ENCODE data around the gene SMIM13. TPM values are rescaled to one million over a fixed set of nuclear protein-coding genes. Genes with fewer than 3 reads are reported as not detected.

Gene SMIM13
- total and polyA plus RNA-seq, 8 donors = 1.2 to 15.8 (median 3.0) TPM

- Histone ChIP-seq H3K27me3 (no peaks in the 10 kb centered on the region), H3K36me3 (peaks cover 0 to 10% (median 0%) of the 10 kb centered on the region in 4 donors), H3K27ac (no peak overlapping the region), H3K4me3 (no peak overlapping the region), H3K9me3 (no peaks in the 10 kb centered on the region), H3K4me1 (peaks cover 0 to 12% (median 6%) of the 10 kb centered on the region in 4 donors)
- WGBS, 5 donors = 60 to 83% (median 74%) methylated on average over 2 of the region's 2 CpGs
- intact Hi-C loops (cut with DNase I; ENCODE audit: low total_unique reads) = no loop called here
- TF ChIP-seq POLR2AphosphoS5 (IDR thresholded peaks at IDR 0.05) = no peak
- TF ChIP-seq POLR2A (IDR thresholded peaks at IDR 0.05) = no peak
- TF ChIP-seq, protein P1, sequence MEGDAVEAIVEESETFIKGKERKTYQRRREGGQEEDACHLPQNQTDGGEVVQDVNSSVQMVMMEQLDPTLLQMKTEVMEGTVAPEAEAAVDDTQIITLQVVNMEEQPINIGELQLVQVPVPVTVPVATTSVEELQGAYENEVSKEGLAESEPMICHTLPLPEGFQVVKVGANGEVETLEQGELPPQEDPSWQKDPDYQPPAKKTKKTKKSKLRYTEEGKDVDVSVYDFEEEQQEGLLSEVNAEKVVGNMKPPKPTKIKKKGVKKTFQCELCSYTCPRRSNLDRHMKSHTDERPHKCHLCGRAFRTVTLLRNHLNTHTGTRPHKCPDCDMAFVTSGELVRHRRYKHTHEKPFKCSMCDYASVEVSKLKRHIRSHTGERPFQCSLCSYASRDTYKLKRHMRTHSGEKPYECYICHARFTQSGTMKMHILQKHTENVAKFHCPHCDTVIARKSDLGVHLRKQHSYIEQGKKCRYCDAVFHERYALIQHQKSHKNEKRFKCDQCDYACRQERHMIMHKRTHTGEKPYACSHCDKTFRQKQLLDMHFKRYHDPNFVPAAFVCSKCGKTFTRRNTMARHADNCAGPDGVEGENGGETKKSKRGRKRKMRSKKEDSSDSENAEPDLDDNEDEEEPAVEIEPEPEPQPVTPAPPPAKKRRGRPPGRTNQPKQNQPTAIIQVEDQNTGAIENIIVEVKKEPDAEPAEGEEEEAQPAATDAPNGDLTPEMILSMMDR (IDR thresholded peaks at IDR 0.05) = no peak
- TF ChIP-seq EP300 (IDR thresholded peaks at IDR 0.05) = no peak
- DNase-seq = no peak
Measured at GRCh38 chr6:11126876-11127275, 33.2 kb downstream of the SMIM13 start.

DNA sequence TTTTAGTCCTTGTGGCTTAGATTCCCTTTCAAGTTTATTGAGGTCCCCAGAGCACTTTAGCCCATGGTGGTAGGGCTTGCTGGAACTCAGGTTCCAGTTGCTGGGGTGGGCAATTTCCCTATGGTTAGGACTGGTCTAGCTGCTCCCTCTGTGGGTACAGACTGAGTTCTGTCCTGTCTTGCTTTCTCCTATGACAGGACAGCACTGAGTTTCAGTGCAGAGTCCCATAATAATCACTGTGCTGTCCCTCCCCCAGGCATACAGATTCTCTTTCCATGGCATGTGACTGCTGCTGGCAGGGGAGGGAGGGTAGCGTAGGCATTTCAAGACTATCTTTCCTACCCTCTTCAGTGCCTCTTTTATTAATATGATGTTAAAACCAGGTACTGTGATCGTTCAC is 35.0 kb downstream of the SMIM13 start:
- intact Hi-C loops (cut with DNase I; ENCODE audit: low total_unique reads) = no loop called here
- WGBS, 5 donors = 95 to 100% (median 98%) methylated on average over 2 of the region's 2 CpGs
- H3K4me3 ChIP-seq = no peak overlapping the region
- no peaks in the 10 kb centered on the region for H3K9me3 ChIP-seq
- H3K27me3 ChIP-seq = no peaks in the 10 kb centered on the region
- DNase-seq = no peak
- peaks cover 0 to 10% (median 0%) of the 10 kb centered on the region in 4 donors for H3K36me3 ChIP-seq
- no peak for TF ChIP-seq POLR2A (IDR thresholded peaks at IDR 0.05)
- TF ChIP-seq POLR2AphosphoS5 (IDR thresholded peaks at IDR 0.05) = no peak
- TF ChIP-seq EP300 (IDR thresholded peaks at IDR 0.05) = no peak
- TF ChIP-seq, protein P1 (IDR thresholded peaks at IDR 0.05) = no peak
- H3K4me1 ChIP-seq = no peaks in the 10 kb centered on the region
- no peak overlapping the region for H3K27ac ChIP-seq

GRCh38 chr6:11129908-11130565 is 36.4 kb downstream of the SMIM13 start:
- Histone ChIP-seq H3K27ac (no peak overlapping the region), H3K27me3 (no peaks in the 10 kb centered on the region), H3K9me3 (no peaks in the 10 kb centered on the region), H3K36me3 (peaks cover 5 to 18% (median 8%) of the 10 kb centered on the region in 4 donors), H3K4me3 (no peak overlapping the region), H3K4me1 (no peaks in the 10 kb centered on the region)
- TF ChIP-seq POLR2A (IDR thresholded peaks at IDR 0.05) (no peak), EP300 (IDR thresholded peaks at IDR 0.05) (no peak), POLR2AphosphoS5 (IDR thresholded peaks at IDR 0.05) (no peak)
- TF ChIP-seq, protein P1 (IDR thresholded peaks at IDR 0.05) = no peak
- 83 to 100% (median 91%) methylated on average over 1 of the region's 1 CpG for WGBS, 5 donors
- intact Hi-C loops (cut with DNase I; ENCODE audit: low total_unique reads) = no loop called here
- no peak for DNase-seq

- no peaks in the 10 kb centered on the region for H3K4me1 ChIP-seq
- TF ChIP-seq, protein P1 (IDR thresholded peaks at IDR 0.05) = no peak
- no peak for TF ChIP-seq POLR2AphosphoS5 (IDR thresholded peaks at IDR 0.05)
- TF ChIP-seq POLR2A (IDR thresholded peaks at IDR 0.05) = no peak
- no peak for TF ChIP-seq EP300 (IDR thresholded peaks at IDR 0.05)
- peaks cover 8 to 24% (median 14%) of the 10 kb centered on the region in 4 donors for H3K36me3 ChIP-seq
- H3K4me3 ChIP-seq = no peak overlapping the region
- intact Hi-C loops (cut with DNase I; ENCODE audit: low total_unique reads) = no loop called here
- DNase-seq = no peak
- no peak overlapping the region for H3K27ac ChIP-seq
- H3K9me3 ChIP-seq = no peaks in the 10 kb centered on the region
- H3K27me3 ChIP-seq = no peaks in the 10 kb centered on the region
Measured at GRCh38 chr6:11130605-11131004, 37.0 kb downstream of the SMIM13 start.
